Activated naive CD4-positive, alpha-beta T cell treated with anti-CD3 and anti-CD28 coated beads, Interleukin-2, amount 50 U/mL, for 24 hours (primary cell): ENCODE data around the gene PTPRK.
A peak's percentile ranks its signal among the peaks of the same experiment; 100 is the strongest.
"Not testable (repeated sequence)": the region's sequence is repeated elsewhere in the genome, so short reads cannot be mapped to it uniquely, and the experiment has no call there.

ENCODE experiments used
- H3K27ac Mint-ChIP-seq: one replicate; pipeline ENCODE4 v1.8.0; 2021; ENCODE audit warnings: mild to moderate bottlenecking, mixed read lengths
- H3K27me3 Mint-ChIP-seq: one replicate; pipeline ENCODE4 v1.8.0; 2021; ENCODE audit warnings: mixed read lengths
- H3K36me3 Mint-ChIP-seq: one replicate; pipeline ENCODE4 v1.8.0; 2021; ENCODE audit warnings: mixed read lengths
- H3K4me1 Mint-ChIP-seq: one replicate; pipeline ENCODE4 v1.8.0; 2021; ENCODE audit warnings: mixed read lengths
- H3K4me3 Mint-ChIP-seq: one replicate; pipeline ENCODE4 v1.8.0; 2021; ENCODE audit warnings: mild to moderate bottlenecking, mixed read lengths
- H3K9me3 Mint-ChIP-seq: one replicate; pipeline ENCODE4 v1.8.0; 2021; ENCODE audit warnings: mixed read lengths

Gene PTPRK

GRCh38 chr6:128504003-128504654 lies 16.3 kb downstream of the PTPRK start:
- H3K27ac Mint-ChIP-seq = no peak overlapping the region
- H3K27me3 Mint-ChIP-seq = peaks cover 1% of the 10 kb centered on the region
- H3K9me3 Mint-ChIP-seq = no peaks in the 10 kb centered on the region
- H3K4me1 Mint-ChIP-seq = no peaks in the 10 kb centered on the region
- no peak overlapping the region for H3K4me3 Mint-ChIP-seq
- no peaks in the 10 kb centered on the region for H3K36me3 Mint-ChIP-seq

DNA sequence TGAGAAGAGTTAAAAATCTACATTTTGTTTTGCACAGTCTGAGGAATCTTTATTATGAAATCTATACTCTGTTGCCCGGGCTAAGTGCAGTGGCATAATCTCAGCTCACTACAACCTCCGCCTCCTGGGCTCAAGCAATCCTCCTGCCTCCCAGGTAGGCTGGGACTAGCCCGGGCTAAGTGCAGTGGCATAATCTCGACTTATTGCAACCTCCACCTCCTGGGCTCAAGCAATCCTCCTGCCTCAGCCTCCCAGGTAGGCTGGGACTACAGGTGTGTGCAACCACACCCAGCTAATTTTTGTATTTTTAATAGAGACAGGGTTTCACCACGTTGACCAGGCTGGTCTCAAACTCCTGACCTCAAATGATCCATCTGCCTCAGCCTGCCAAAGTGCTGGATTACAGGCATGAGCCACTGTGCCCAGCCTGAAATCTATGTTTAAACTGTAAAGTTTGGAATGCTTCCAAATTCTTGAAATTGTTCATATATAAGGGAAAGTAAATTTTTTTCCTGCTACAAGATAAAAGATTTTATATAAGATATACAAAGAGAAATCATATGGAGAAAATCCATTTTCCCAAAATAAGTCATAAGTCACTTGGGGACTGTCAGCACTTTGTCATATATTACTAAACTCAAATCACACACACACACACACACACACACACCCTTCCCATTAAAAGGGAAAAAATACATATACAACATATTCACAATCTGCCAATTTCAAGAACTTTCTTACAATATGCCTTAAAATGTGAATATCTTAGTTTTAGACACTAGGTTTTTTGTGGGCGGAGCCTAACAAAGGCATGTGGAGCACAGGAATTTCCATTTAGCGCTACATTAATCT lies 19.4 kb downstream of the PTPRK start:
- Mint-ChIP-seq H3K4me3 (no peak overlapping the region), H3K36me3 (no peaks in the 10 kb centered on the region), H3K4me1 (no peaks in the 10 kb centered on the region), H3K9me3 (no peaks in the 10 kb centered on the region), H3K27me3 (peaks cover 1% of the 10 kb centered on the region), H3K27ac (no peak overlapping the region)

- Mint-ChIP-seq H3K4me1 (no peaks in the 10 kb centered on the region), H3K36me3 (no peaks in the 10 kb centered on the region), H3K9me3 (no peaks in the 10 kb centered on the region), H3K4me3 (no peak overlapping the region), H3K27ac (no peak overlapping the region), H3K27me3 (peaks cover 1% of the 10 kb centered on the region)
Observed at GRCh38 chr6:128500014-128500413, 20.4 kb downstream of the PTPRK start.

DNA sequence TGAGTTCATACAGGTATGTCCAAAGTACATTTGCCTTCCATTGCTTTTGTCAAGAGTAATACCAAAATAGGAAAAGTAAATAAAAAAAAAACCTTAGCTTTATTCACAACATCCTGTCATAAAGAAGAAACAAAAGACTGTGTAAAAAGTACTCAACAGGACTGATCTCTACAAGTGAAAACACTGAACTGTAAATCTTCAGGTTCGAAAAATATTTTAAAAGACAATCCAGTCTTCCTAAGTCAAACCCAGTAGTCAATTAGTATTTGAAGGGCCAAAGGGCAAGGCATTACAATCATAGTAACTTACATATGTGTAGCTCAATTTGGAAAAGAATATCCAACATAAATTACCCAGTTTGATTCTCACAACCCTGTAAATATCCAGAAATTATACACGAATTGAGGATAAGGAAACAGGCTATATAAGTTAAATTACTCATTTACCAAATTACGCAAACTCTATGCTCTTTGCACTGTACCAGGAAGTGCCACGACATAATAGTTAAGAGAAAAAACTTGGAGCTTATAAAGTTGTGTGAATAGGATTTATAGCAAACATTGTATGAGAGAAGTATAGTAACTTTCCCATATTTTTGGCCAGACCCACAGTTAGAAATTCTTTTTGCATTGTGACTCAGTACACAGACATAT lies 21.2 kb downstream of the PTPRK start:
- Mint-ChIP-seq H3K27ac (no peak overlapping the region), H3K4me3 (no peak overlapping the region), H3K36me3 (no peaks in the 10 kb centered on the region), H3K4me1 (no peaks in the 10 kb centered on the region), H3K9me3 (no peaks in the 10 kb centered on the region), H3K27me3 (peaks cover 1% of the 10 kb centered on the region)

DNA sequence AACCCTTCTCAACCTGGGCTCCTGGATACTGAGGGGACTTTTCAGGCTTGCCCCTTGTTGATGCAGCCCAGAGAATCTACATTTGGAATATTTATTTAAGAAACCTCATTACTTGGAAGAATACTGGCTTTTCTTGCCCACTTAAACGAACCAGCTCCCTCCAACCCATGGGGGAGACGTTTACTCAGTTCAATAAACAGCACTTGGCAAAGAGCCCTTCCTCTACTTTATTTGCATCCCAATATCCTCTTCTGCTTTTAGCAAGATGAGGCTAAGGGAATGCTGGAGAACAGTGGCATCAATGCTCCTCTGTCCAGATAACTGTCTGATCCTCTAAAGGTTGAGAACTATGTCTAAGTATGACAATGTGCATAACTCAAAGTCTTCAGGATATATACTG lies 22.2 kb downstream of the PTPRK start:
- Mint-ChIP-seq H3K9me3 (no peaks in the 10 kb centered on the region), H3K4me3 (no peak overlapping the region), H3K4me1 (no peaks in the 10 kb centered on the region), H3K27ac (no peak overlapping the region), H3K27me3 (peaks cover 3% of the 10 kb centered on the region), H3K36me3 (no peaks in the 10 kb centered on the region)

DNA sequence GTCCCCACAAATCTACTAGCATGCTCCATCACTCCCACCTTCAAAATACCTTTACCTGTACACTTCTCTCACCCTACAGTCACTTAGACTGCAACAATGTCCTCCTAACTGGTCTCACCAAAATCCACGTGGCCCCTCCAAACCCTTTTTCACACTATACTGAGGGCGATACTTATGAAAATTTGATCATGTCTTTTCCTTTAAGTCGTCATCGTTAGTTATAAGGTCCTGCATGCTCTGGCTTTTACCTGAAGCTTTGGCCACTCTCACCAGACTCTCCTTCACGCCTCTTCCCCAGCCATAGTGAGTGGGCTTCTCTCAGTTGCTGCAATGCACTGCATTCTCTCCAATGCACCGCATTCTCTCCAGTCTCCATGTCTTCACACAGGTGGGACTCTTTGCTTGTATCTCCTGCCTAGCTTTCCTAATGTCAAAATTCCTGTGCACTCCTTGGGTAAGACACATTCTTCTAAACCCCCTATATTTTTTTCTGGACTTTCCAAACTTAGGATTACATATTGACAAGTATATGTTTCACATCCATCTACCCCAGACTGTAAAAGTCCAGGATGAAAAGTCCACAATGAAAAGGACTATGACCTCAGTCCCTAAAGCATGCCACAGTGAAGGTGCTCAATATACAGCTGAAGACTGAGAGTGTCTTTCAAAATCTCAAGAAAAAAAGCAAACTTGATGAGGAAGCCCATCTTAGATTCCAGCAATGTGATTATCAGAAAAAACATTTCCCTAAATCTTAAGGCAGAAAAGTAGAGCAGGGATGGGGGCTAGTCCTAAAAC lies 24.7 kb downstream of the PTPRK start:
- Mint-ChIP-seq H3K27me3 (peaks cover 1% of the 10 kb centered on the region), H3K4me1 (no peaks in the 10 kb centered on the region), H3K9me3 (no peaks in the 10 kb centered on the region), H3K27ac (no peak overlapping the region), H3K4me3 (no peak overlapping the region), H3K36me3 (no peaks in the 10 kb centered on the region)

GRCh38 chr6:128494440-128494839 lies 26.0 kb downstream of the PTPRK start:
- H3K27ac Mint-ChIP-seq = no peak overlapping the region
- H3K4me3 Mint-ChIP-seq = no peak overlapping the region
- peaks cover 1% of the 10 kb centered on the region for H3K27me3 Mint-ChIP-seq
- no peaks in the 10 kb centered on the region for H3K9me3 Mint-ChIP-seq
- H3K36me3 Mint-ChIP-seq = no peaks in the 10 kb centered on the region
- no peaks in the 10 kb centered on the region for H3K4me1 Mint-ChIP-seq

DNA sequence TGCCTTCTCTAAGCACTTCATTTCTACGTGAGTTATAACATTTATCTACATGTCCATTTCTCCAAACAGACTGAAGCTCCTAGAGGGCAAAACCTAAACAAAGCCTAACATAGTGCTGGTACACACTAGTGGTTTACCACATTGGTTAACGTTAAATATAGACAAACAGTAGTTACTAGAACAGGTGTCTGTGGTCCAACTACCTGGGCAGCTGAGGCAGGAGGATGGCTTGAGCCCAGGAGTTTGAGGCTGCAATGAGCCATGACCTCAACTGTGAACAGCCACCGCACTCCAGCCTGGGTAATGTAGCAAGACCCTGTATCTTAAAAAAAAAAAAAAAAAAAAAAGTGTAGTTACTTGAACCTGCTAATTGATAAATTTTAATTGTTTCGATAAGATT lies 26.5 kb downstream of the PTPRK start:
- no peak overlapping the region for H3K27ac Mint-ChIP-seq
- peaks cover 1% of the 10 kb centered on the region for H3K27me3 Mint-ChIP-seq
- no peak overlapping the region for H3K4me3 Mint-ChIP-seq
- no peaks in the 10 kb centered on the region for H3K9me3 Mint-ChIP-seq
- no peaks in the 10 kb centered on the region for H3K36me3 Mint-ChIP-seq
- no peaks in the 10 kb centered on the region for H3K4me1 Mint-ChIP-seq

GRCh38 chr6:128492386-128492785 lies 28.0 kb downstream of the PTPRK start:
- H3K27me3 Mint-ChIP-seq = peaks cover 1% of the 10 kb centered on the region
- no peak overlapping the region for H3K4me3 Mint-ChIP-seq
- no peaks in the 10 kb centered on the region for H3K36me3 Mint-ChIP-seq
- peak overlapping the region; percentile 9 for H3K27ac Mint-ChIP-seq
- H3K4me1 Mint-ChIP-seq = no peaks in the 10 kb centered on the region
- H3K9me3 Mint-ChIP-seq = no peaks in the 10 kb centered on the region

GRCh38 chr6:128491610-128492206 lies 28.7 kb downstream of the PTPRK start:
- Mint-ChIP-seq H3K4me1 (no peaks in the 10 kb centered on the region), H3K4me3 (peak overlapping the region; percentile 15), H3K27ac (no peak overlapping the region)

DNA sequence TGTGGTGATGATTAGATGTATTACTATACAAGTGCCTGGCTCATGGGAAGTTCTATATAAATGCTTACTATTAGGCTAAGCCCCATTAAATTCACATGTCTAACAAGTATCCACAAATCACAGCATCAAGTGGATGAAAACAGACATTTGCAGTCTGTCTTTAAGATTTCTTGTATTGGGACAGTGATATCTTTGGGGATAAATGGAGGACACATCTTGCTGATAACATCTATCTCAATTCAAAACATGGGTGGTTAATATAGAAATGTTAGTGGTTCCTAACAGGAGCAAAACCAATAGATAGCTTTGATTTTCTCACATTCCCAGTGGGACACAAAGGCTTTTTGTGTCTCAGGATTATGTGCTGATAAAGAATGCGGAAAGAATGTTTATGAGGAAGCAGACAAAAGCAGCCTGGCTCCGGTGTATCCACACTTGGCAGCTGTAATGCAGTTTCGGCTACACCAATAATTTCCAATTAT lies 29.3 kb downstream of the PTPRK start:
- H3K27ac Mint-ChIP-seq = no peak overlapping the region

More at GRCh38 chr6:128491610-128492206, 28.7 kb downstream of the PTPRK start:
- H3K36me3 Mint-ChIP-seq = no peaks in the 10 kb centered on the region
- peaks cover 1% of the 10 kb centered on the region for H3K27me3 Mint-ChIP-seq
- H3K9me3 Mint-ChIP-seq = no peaks in the 10 kb centered on the region

GRCh38 chr6:128487746-128488145 lies 32.7 kb downstream of the PTPRK start:
- H3K9me3 Mint-ChIP-seq = no peaks in the 10 kb centered on the region
- H3K36me3 Mint-ChIP-seq = no peaks in the 10 kb centered on the region
- no peaks in the 10 kb centered on the region for H3K27me3 Mint-ChIP-seq
- H3K4me1 Mint-ChIP-seq = no peaks in the 10 kb centered on the region
- H3K4me3 Mint-ChIP-seq = no peak overlapping the region
- no peak overlapping the region for H3K27ac Mint-ChIP-seq

More for the DNA sequence above, 29.3 kb downstream of the PTPRK start:
- no peaks in the 10 kb centered on the region for H3K36me3 Mint-ChIP-seq
- H3K27me3 Mint-ChIP-seq = peaks cover 1% of the 10 kb centered on the region
- H3K9me3 Mint-ChIP-seq = no peaks in the 10 kb centered on the region
- no peak overlapping the region for H3K4me3 Mint-ChIP-seq
- no peaks in the 10 kb centered on the region for H3K4me1 Mint-ChIP-seq

DNA sequence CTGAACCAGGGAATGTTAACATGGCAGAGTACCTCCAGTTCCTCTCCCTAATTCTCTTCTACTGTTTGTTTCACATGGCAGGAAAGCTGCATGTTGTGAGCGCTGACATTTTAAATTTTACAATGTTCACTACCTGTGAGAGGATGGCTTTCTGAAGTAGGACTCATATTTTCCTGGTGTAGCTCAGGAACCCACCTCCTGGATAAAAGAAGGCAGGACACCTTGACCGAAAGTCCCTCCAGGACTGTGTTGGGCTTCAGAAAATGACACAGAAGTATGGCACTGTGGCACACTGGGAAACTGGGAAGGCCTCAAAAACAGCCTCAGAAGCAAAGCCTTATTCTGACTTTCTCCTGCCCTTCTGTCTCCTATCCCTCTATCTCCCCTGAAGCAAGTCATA lies 33.3 kb downstream of the PTPRK start:
- Mint-ChIP-seq H3K27me3 (no peaks in the 10 kb centered on the region), H3K4me1 (no peaks in the 10 kb centered on the region), H3K36me3 (no peaks in the 10 kb centered on the region), H3K27ac (no peak overlapping the region), H3K9me3 (no peaks in the 10 kb centered on the region), H3K4me3 (no peak overlapping the region)

- not testable (repeated sequence) for H3K9me3 Mint-ChIP-seq, H3K27me3 Mint-ChIP-seq, H3K4me3 Mint-ChIP-seq, H3K36me3 Mint-ChIP-seq, H3K27ac Mint-ChIP-seq, H3K4me1 Mint-ChIP-seq
Observed at GRCh38 chr6:128486580-128486979, 33.8 kb downstream of the PTPRK start.
